Measurements from ENCODE around the gene KRTAP3-2. TPM values are rescaled to one million over a fixed set of nuclear protein-coding genes. Genes with fewer than 3 reads are reported as not detected.

Gene KRTAP3-2
- total RNA-seq, 2 experiments from 2014 or later: not detected

DNA sequence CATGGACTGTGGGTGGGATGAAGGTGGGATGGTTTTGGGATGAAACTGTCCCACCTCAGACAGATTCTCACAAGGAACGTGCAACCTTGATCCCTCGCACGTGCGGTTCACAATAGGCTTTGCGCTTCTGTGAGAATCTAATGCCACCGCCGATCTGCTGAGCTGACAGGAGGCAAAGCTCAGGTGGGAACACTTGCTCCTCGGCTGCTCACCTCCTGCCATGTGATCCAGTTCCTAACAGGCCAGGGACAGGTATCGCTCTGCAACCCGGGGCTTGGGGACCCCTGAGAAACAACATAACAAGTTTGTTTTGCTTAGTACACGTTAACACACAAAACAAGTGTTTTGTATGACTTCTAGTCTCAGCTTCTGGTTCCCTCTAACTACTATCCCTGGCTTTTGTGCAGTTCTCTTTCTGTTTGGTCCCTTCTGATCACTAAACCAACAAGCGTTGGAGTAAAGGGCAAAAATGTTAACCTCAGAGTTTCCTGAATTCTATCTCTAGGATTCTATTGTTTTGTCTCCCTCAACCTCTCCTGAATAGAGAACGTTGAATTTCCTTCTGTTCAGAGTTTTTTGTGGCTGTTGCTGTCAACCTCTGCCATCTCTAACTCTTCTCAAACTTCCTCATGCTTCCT, 17.0 kb upstream of the KRTAP3-2 start:
- Mint-ChIP-seq H3K4me3 (no peak overlapping the region), H3K27ac (no peak overlapping the region), H3K9me3 (no peaks in the 10 kb centered on the region), H3K4me1 (ENCODE audit: low read depth) (no peaks in the 10 kb centered on the region), H3K27me3 (peaks cover 9% of the 10 kb centered on the region), H3K36me3 (ENCODE audit: low read depth) (no peaks in the 10 kb centered on the region)
- H3K36me3 ChIP-seq (ENCODE audit: insufficient read depth, low read length): no peaks in the 10 kb centered on the region
- H3K4me1 ChIP-seq (ENCODE audit: insufficient read depth, low read length): no peaks in the 10 kb centered on the region
- no peak for TF ChIP-seq CTCF (IDR thresholded peaks at IDR 0.05)
- no peak overlapping the region for H3K27ac ChIP-seq (ENCODE audit: low read depth in 1 of 2, low read length in 2 of 2)
- ChIA-PET CTCF (no interaction called here), POLR2A (interaction anchor here (0.8 kb wide), 1 partner anchor 9 kb away, joined by 3 read pairs; no protein-coding TSS in a partner anchor)
- DNase-seq (no peak), ATAC-seq (ENCODE audit: poor library complexity) (no peak)
- no peaks in the 10 kb centered on the region for H3K27me3 ChIP-seq (ENCODE audit: control insufficient read depth in 1 of 2, insufficient read depth in 2 of 2, low read length in 2 of 2)
- H3K4me3 ChIP-seq (ENCODE audit: low read length): no peak overlapping the region
- intact Hi-C loops (cut with DNase I, micrococcal nuclease): no loop called here
- no peaks in the 10 kb centered on the region for H3K9me3 ChIP-seq (ENCODE audit: control insufficient read depth in 1 of 2, insufficient read depth in 1 of 2, low read length in 2 of 2)

DNA sequence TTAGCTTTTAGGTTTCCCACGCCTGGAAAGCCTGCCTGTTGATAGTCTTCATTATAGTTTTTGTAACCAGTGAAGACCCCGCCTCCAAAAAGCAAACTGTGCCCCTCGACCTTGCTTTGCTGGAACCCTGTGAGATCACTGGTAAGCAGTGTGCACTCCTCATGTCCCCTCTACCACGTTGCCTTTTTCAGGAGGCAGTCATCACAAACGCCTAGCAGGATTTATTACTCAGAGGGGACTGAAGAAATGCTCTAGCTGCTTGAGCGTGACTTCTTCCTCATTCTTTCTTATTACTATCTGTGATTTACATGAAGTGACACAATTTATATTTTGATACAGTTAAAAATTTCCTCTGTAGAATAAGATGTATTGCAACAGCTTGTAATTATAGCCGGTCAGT, 15.7 kb upstream of the KRTAP3-2 start:
- Histone ChIP-seq H3K9me3 (ENCODE audit: control insufficient read depth in 1 of 2, insufficient read depth in 1 of 2, low read length in 2 of 2) (no peaks in the 10 kb centered on the region), H3K4me3 (ENCODE audit: low read length) (no peak overlapping the region), H3K36me3 (ENCODE audit: insufficient read depth, low read length) (no peaks in the 10 kb centered on the region), H3K27ac (ENCODE audit: low read depth in 1 of 2, low read length in 2 of 2) (no peak overlapping the region), H3K27me3 (ENCODE audit: control insufficient read depth in 1 of 2, insufficient read depth in 2 of 2, low read length in 2 of 2) (no peaks in the 10 kb centered on the region), H3K4me1 (ENCODE audit: insufficient read depth, low read length) (no peaks in the 10 kb centered on the region)
- ChIA-PET POLR2A (interaction anchor here (0.7 kb wide), 1 partner anchor 11 kb away, joined by 3 read pairs; no protein-coding TSS in a partner anchor), CTCF (no interaction called here)
- no peaks in the 10 kb centered on the region for H3K4me1 Mint-ChIP-seq (ENCODE audit: low read depth)
- H3K36me3 Mint-ChIP-seq (ENCODE audit: low read depth): no peaks in the 10 kb centered on the region
- intact Hi-C loops (cut with DNase I, micrococcal nuclease): loop anchor here in 1 of 2 experiments (1.0 kb wide), 1 partner anchor 40 kb away; the partner anchor contains the start of gene KRTAP2-2
- ATAC-seq (ENCODE audit: poor library complexity) (no peak), DNase-seq (no peak)
- no peaks in the 10 kb centered on the region for H3K9me3 Mint-ChIP-seq
- TF ChIP-seq CTCF (IDR thresholded peaks at IDR 0.05): no peak
- H3K4me3 Mint-ChIP-seq: no peak overlapping the region
- H3K27ac Mint-ChIP-seq: no peak overlapping the region
- peaks cover 4% of the 10 kb centered on the region for H3K27me3 Mint-ChIP-seq

DNA sequence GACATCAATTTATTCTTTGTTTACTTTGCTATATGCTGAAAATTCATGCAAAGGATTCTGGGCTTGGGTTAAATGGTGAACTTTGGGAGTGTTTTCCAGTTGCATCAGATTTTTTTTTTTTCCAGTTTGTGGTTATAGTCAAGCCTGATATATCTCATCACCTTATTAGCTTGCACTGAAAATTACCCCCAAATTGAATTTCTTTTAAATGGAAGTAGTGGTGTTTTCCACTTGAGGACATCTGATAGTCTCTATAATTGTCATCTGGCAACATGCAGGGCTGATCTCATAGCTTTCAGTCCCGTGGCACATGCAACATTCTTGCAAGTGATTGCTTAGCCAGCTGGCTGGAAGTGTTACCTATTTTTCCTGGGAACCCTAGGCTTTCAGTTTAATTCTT, 13.9 kb upstream of the KRTAP3-2 start:
- CTCF ChIA-PET: no interaction called here
- Histone ChIP-seq H3K27ac (ENCODE audit: low read depth in 1 of 2, low read length in 2 of 2) (no peak overlapping the region), H3K4me1 (ENCODE audit: insufficient read depth, low read length) (no peaks in the 10 kb centered on the region), H3K27me3 (ENCODE audit: control insufficient read depth in 1 of 2, insufficient read depth in 2 of 2, low read length in 2 of 2) (no peaks in the 10 kb centered on the region), H3K4me3 (ENCODE audit: low read length) (no peak overlapping the region), H3K36me3 (ENCODE audit: insufficient read depth, low read length) (no peaks in the 10 kb centered on the region), H3K9me3 (ENCODE audit: control insufficient read depth in 1 of 2, insufficient read depth in 1 of 2, low read length in 2 of 2) (no peaks in the 10 kb centered on the region)
- POLR2A ChIA-PET: interaction anchor here (0.5 to 1.2 kb wide), 3 partner anchors 26 to 1727 kb away, joined by 3 read pairs; no protein-coding TSS in a partner anchor
- intact Hi-C loops (cut with DNase I, micrococcal nuclease): no loop called here
- Mint-ChIP-seq H3K4me1 (ENCODE audit: low read depth) (no peaks in the 10 kb centered on the region), H3K27ac (no peak overlapping the region), H3K27me3 (peaks cover 4% of the 10 kb centered on the region), H3K9me3 (no peaks in the 10 kb centered on the region), H3K36me3 (ENCODE audit: low read depth) (no peaks in the 10 kb centered on the region), H3K4me3 (no peak overlapping the region)
- DNase-seq: no peak
- ATAC-seq (ENCODE audit: poor library complexity): no peak
- TF ChIP-seq CTCF (IDR thresholded peaks at IDR 0.05): no peak
